DMS53 treated with DMSO at 0.1 percent for 48 hours (cell line): ENCODE data around the gene LRCOL1.

Experiments
- DNase-seq: peaks from one replicate; lab custom pipeline; 2025; ENCODE audit not compliant: unreplicated experiment; lab: John Stamatoyannopoulos, UW

The LRCOL1 gene

GRCh38 chr12:132583736-132584135 is 26.6 kb downstream of the LRCOL1 start:
- no peak for DNase-seq

- no peak for DNase-seq
These were observed 27.0 kb downstream of the LRCOL1 start for GRCh38 chr12:132583411-132583710.

GRCh38 chr12:132582582-132583410 is 27.6 kb downstream of the LRCOL1 start:
- no peak for DNase-seq

GRCh38 chr12:132582058-132582420 is 28.3 kb downstream of the LRCOL1 start:
- DNase-seq: no peak

- DNase-seq: no peak
These were observed 28.9 kb downstream of the LRCOL1 start for GRCh38 chr12:132581348-132582057.

- no peak for DNase-seq
These were observed 29.6 kb downstream of the LRCOL1 start for GRCh38 chr12:132580701-132581292.

- no peak for DNase-seq
These were observed 30.6 kb downstream of the LRCOL1 start for GRCh38 chr12:132579744-132580143.

- DNase-seq: no peak
These were observed 31.6 kb downstream of the LRCOL1 start for GRCh38 chr12:132578826-132579225.

GRCh38 chr12:132578118-132578517 is 32.3 kb downstream of the LRCOL1 start:
- no peak for DNase-seq

- no peak for DNase-seq
These were observed 33.0 kb downstream of the LRCOL1 start for GRCh38 chr12:132577191-132577920.

GRCh38 chr12:132576701-132577100 is 33.7 kb downstream of the LRCOL1 start:
- no peak for DNase-seq

- no peak for DNase-seq
These were observed 34.7 kb downstream of the LRCOL1 start for GRCh38 chr12:132575661-132576060.

GRCh38 chr12:132574271-132574996 is 35.9 kb downstream of the LRCOL1 start:
- DNase-seq: no peak

GRCh38 chr12:132572801-132573760 is 37.3 kb downstream of the LRCOL1 start:
- DNase-seq: no peak

- no peak for DNase-seq
These were observed 38.3 kb downstream of the LRCOL1 start for GRCh38 chr12:132572106-132572505.

GRCh38 chr12:132571598-132571997 is 38.8 kb downstream of the LRCOL1 start:
- no peak for DNase-seq

- DNase-seq: no peak
These were observed 39.3 kb downstream of the LRCOL1 start for GRCh38 chr12:132571051-132571450.

GRCh38 chr12:132570635-132571034 is 39.7 kb downstream of the LRCOL1 start:
- DNase-seq: no peak

- no peak for DNase-seq
These were observed 40.4 kb downstream of the LRCOL1 start for GRCh38 chr12:132569856-132570480.
